HG03442 (cell line): ENCODE results near the gene TMEM171.

Experiments
- ATAC-seq: cut with Tn5 transposase; IDR thresholded peaks from one replicate; pipeline ENCODE4 v1.9.1; 2021; ENCODE audit warnings: mild to moderate bottlenecking, moderate library complexity; ENCODE audit not compliant: unreplicated experiment

The TMEM171 gene

GRCh38 chr5:73119451-73120157, 771 bp upstream of the TMEM171 start:
- ATAC-seq: no peak

- no peak for ATAC-seq
These were observed 716 bp downstream of the TMEM171 start for GRCh38 chr5:73121119-73121463.

- ATAC-seq: no peak
These were observed 2.8 kb downstream of the TMEM171 start for GRCh38 chr5:73122875-73123810.

GRCh38 chr5:73125289-73125688, 4.9 kb downstream of the TMEM171 start:
- ATAC-seq: no peak

GRCh38 chr5:73126381-73126780, 6.0 kb downstream of the TMEM171 start:
- ATAC-seq: no peak

GRCh38 chr5:73126957-73127356, 6.6 kb downstream of the TMEM171 start:
- ATAC-seq: no peak

DNA sequence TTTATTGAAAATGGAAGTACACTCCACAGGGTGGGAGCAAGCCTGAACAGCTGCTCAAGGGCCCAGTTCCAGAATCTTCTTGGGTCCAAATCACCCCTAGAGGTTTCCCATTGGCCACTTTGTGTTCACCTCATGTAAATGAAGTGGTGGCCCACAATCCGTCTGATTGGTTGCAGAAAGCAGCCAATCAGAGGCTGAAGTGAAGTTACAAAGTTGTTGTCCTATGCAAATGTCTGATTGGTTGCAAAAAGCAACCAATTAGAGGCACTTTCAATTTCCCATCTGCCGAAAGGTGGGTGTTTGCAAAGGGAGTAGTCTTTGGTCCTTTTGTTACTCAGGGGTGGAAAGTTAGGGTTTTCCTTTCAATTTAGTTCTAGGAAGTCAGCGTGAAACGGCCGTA, 8.8 kb downstream of the TMEM171 start:
- ATAC-seq: no peak

DNA sequence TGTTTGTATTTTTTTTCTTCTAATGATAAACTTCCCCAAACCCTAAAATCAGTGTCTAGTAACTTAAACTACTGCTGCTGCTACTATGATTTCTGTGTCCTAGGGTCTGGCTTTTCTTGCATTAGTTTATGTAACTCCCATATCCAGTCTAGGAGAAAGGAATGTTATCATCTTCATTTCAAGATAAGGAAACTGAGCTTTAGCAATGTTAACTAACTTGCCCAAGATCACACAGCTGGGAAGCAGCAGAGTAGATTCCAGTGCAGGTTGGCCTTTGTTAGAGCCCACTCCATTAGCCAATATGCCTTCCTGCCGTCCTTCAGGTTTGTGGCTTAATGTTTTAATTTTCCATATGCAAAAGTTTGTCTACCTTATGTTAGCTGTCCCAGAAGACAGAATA, 10.4 kb downstream of the TMEM171 start:
- no peak for ATAC-seq

DNA sequence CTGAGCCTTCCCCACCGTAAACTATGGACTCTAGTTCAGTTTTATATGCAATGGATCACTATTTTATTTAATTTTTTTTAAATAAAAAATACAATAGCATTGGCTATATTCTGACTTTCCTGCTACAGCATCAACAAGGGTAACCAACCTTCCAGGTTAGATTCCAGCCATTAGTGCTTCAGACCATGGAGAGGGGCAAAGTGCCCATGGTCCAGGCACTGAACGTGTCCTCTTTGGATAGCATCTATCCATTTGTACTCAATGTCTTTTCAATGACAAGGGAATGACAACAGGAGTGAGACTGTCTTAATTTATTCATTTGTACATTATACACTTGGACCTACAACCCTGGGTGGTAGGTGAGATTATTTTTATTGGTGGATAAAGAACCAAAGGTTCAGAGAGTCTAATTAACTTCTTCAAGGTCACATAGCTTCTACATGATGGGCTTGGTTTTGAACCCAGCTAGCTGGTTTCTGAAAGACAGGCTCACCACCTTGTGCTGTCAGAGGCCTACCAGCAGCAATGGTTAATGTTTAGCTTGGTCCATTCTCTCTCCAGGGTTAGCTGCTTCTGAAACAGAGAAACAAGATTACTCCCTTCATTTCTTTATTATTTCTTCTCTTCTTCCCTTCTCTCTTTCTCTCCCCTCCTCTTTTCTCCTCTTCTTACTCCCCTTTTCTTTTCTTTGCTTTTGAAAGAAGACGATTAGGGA, 11.5 kb downstream of the TMEM171 start:
- ATAC-seq: no peak

GRCh38 chr5:73132759-73133158, 12.4 kb downstream of the TMEM171 start:
- no peak for ATAC-seq

- ATAC-seq: no peak
These were observed 14.6 kb downstream of the TMEM171 start for GRCh38 chr5:73135021-73135420.

DNA sequence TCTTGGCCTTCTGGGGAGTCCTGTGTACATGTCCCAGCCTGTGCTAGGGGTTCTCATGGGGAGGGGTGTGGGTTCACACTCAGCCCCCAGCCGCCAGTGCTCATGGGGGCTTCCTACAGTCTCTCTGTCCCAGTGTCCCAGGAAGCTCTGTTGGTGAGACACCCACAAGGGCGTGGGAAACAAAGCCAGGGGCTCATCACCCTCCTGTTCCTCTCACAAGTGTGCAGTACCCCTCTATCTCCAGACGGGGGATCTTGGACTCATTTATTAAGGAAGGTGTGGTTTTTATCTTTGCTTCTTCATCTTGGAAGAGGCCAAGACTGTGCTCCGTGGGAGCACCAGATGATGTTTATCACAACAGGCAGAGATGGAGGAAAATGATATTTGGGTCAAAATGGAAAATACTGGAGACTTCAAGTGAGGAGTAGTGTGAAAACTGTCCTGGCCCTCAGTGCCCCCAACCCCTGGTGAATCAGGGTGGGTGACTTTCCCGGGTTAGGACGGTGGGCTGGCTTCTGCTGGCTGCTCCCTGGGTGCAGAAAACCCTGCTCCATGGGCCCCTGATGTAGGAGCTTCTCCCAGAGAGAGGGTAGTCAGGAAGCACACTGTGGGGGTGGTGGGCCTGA, 15.2 kb downstream of the TMEM171 start:
- ATAC-seq: no peak

DNA sequence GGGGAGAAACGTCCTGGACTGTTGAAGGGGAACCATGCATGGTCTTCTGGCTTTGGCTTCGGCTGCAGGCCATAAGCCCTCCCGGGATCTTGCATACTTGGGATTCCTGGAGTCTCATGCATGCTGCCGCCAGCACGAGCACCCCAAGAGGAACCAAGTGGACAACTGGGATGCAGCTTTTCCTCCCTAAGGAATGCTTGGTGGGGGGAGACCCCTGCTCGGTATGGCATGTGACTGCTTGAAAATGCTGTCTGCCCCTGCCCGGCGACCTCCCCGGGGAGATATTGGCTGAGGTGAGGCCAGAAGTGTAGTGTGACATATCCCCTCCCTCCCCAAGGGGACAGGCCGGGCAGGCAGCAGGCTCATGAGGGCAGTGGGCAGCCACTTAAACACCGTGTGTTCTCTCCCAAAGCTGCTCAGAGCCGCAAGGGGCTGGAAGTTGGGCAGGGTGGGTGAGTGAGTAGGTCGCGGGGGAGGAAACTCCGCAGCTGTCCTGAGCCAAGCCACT, 15.7 kb downstream of the TMEM171 start:
- no peak for ATAC-seq

GRCh38 chr5:73137563-73138530, 17.5 kb downstream of the TMEM171 start:
- no peak for ATAC-seq

GRCh38 chr5:73139485-73139884, 19.1 kb downstream of the TMEM171 start:
- no peak for ATAC-seq

GRCh38 chr5:73140801-73141200, 20.4 kb downstream of the TMEM171 start:
- no peak for ATAC-seq

DNA sequence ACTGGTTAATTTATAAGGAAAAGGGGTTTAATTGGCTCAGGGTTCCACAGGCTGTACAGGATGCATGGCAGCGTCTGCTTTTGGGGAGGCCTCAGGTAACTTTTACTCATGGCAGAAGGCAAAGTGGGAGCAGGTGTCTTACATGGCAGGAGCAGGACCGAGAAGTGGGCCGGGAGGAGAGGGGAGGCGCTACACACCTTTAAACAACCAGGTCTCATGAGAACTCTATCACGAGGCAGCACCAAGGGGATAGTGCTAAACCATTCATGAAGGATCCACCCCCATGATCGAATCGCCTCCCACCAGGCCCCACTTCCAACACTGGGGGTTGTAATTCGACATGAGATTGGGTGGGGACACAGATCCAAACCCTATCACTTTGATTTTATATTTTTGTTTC, 21.7 kb downstream of the TMEM171 start:
- no peak for ATAC-seq

DNA sequence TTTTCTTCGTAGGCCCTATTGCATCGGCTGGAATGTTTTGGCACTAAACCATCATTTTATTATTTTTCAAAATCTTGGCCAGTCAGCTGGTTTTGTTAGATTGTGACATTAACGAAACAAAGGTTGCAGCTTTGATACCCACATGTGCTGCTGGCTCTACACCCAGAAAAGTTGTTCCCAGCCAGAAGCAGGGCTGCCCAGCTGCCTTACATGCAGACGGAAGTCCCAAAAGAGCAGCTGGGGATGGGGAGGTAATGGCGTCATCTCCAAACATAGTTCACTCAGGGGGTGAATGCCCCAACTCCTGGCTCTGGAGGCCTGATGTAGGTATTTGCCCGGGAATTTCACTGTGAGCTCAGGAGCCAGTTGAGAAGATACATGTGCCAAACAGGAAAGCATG, 23.3 kb downstream of the TMEM171 start:
- ATAC-seq: no peak

GRCh38 chr5:73149540-73149939, 29.2 kb downstream of the TMEM171 start:
- ATAC-seq: no peak

DNA sequence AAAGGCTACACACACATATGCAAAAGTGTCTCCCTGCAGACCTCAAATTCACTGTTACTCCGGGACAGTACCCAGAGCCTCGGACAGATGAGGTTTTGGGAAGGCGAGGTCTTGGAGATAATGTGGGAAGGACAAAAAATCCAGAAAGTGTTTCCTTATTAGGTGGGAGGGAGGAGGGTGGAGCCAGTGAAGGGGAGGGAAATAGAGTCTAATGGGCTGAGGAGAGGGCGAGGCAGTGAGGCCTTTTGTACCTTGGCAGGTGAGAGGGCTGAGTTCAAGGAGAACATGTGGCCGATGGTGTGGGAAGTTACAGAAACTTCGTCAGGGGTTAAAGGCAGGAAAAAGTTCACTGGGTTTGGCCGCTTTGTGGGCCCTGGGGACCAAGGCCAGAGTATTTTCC, 30.5 kb downstream of the TMEM171 start:
- no peak for ATAC-seq
